Body of pancreas (tissue), 4 donors: ENCODE data around the gene ATP6V1F. TPM values are rescaled to one million over a fixed set of nuclear protein-coding genes. Genes with fewer than 3 reads are reported as not detected.
A peak's percentile ranks its signal among the peaks of the same experiment; 100 is the strongest.

ENCODE experiments used
- ATAC-seq: fragments of 150-250 bp; one replicate; pipeline ENCODE4 v1.9.1; 2016
- DNase-seq, 4 donors: peaks; one replicate each; pipeline ENCODE4 v3.0.0-alpha.2; 2019
- H3K27ac ChIP-seq, 4 donors: fragments of 200-600 bp; sonication (generic); 1 replicate in 3 of 4; 2 replicates in 1 of 4; pipeline versions ENCODE4 v1.5.1 to v1.6.1; 2016 to 2019; ENCODE audit warnings: mild to moderate bottlenecking in 1 of 4, mixed read lengths in 1 of 4, moderate library complexity in 1 of 4
- H3K27me3 ChIP-seq, 2 donors: fragments of 200-600 bp; sonication (generic); one replicate each; pipeline ENCODE4 v1.6.0; 2016; ENCODE audit warnings: mild to moderate bottlenecking in 1 of 2
- H3K36me3 ChIP-seq, 2 donors: fragments of 200-600 bp; sonication (generic); replicated peaks in 1 of 2; 2 replicates each; pipeline ENCODE4 v1.5.1; 2016; ENCODE audit warnings: low read depth in 2 of 2; ENCODE audit not compliant: insufficient read depth in 1 of 2
- H3K4me1 ChIP-seq: fragments of 200-600 bp; sonication (generic); one replicate; pipeline ENCODE4 v1.6.0; 2016
- H3K4me3 ChIP-seq, 2 donors: fragments of 200-600 bp; sonication (generic); 1 replicate in 1 of 2; 2 replicates in 1 of 2; pipeline ENCODE4 v1.5.1; 2016 to 2019
- H3K9me3 ChIP-seq, 3 donors: fragments of 200-600 bp; sonication (generic); 1 replicate in 2 of 3; 2 replicates in 1 of 3; pipeline ENCODE4 v1.5.1; 2016
- CTCF ChIP-seq, 7 experiments: fragments of 450-650 bp in 4 of 7; fragments of 200-600 bp in 3 of 7; sonication (generic) in 3 of 7; IDR thresholded peaks; one replicate each; pipeline ENCODE4 v1.5.1; 2016 to 2019; ENCODE audit warnings: antibody characterized with exemption in 7 of 7
- POLR2A ChIP-seq, 3 donors: fragments of 450-650 bp; IDR thresholded peaks; one replicate each; pipeline ENCODE4 v1.6.1; 2016; ENCODE audit warnings: antibody characterized with exemption in 3 of 3, mild to moderate bottlenecking in 2 of 3
- WGBS, 2 donors: methylation state at CpG; one replicate each; pipeline ENCODE4 v1.1.5; 2017; 5-methylcytosine and 5-hydroxymethylcytosine counted together
- intact Hi-C: fragments of 100-400 bp; cut with DNase I; formaldehyde crosslinking; loops from one replicate; pipeline ENCODE4 v1.15.1; 2023
- total RNA-seq, 2 donors: library from RNA; depleted of rRNA; stranded (reverse); fragments of >200 nt; gene quantifications; one replicate each; pipeline ENCODE4 v1.1.0, GENCODE V29; 2016

Gene ATP6V1F
- total RNA-seq, 2 donors from 2014 or later: 36.3 to 45.8 TPM

GRCh38 chr7:128863433-128863989 lies 855 bp downstream of the ATP6V1F start:
- peaks cover 19% of the 10 kb centered on the region for H3K4me1 ChIP-seq
- intact Hi-C loops: no loop called here

GRCh38 chr7:128865303-128865702 lies 2.6 kb downstream of the ATP6V1F start:
- Histone ChIP-seq H3K4me1 (peaks cover 36% of the 10 kb centered on the region), H3K27me3 (no peaks in the 10 kb centered on the region), H3K27ac (no peak overlapping the region), H3K4me3 (no peak overlapping the region), H3K9me3 (no peaks in the 10 kb centered on the region), H3K36me3 (no peaks in the 10 kb centered on the region)
- 90 to 95% methylated on average over 12 of the region's 12 CpGs for WGBS, 2 donors
- ATAC-seq (no peak), DNase-seq (no peak)
- intact Hi-C loops: no loop called here
- TF ChIP-seq CTCF (IDR thresholded peaks at IDR 0.05) (no peak), POLR2A (IDR thresholded peaks at IDR 0.05) (no peak)

More at GRCh38 chr7:128863433-128863989, 855 bp downstream of the ATP6V1F start:
- peak overlapping the region in 2 of 4 donors; percentile 33 to 67 for H3K27ac ChIP-seq
- no peaks in the 10 kb centered on the region for H3K36me3 ChIP-seq
- TF ChIP-seq POLR2A (IDR thresholded peaks at IDR 0.05): no peak
- TF ChIP-seq CTCF (IDR thresholded peaks at IDR 0.05): peak in 6 of 7 experiments; percentile 18 to 45 (median 32)
- DNase-seq (peak; percentile 40 to 55 (median 43)), ATAC-seq (peak; percentile 15)
- H3K27me3 ChIP-seq: no peaks in the 10 kb centered on the region
- WGBS, 2 donors: 0% methylated on average over 6 of the region's 6 CpGs
- H3K9me3 ChIP-seq: no peaks in the 10 kb centered on the region
- peak overlapping the region; percentile 78 to 86 for H3K4me3 ChIP-seq

- 88 to 89% methylated on average over 24 to 27 of the region's 27 CpGs for WGBS, 2 donors
- Histone ChIP-seq H3K4me3 (no peak overlapping the region), H3K4me1 (peaks cover 36% of the 10 kb centered on the region), H3K27me3 (no peaks in the 10 kb centered on the region), H3K27ac (no peak overlapping the region), H3K9me3 (no peaks in the 10 kb centered on the region), H3K36me3 (no peaks in the 10 kb centered on the region)
- intact Hi-C loops: no loop called here
- ATAC-seq: no peak
- no peak for DNase-seq
- TF ChIP-seq POLR2A (IDR thresholded peaks at IDR 0.05) (no peak), CTCF (IDR thresholded peaks at IDR 0.05) (no peak)
Measured at GRCh38 chr7:128865996-128866877, 3.6 kb downstream of the ATP6V1F start.

- no peak for DNase-seq
- H3K4me1 ChIP-seq: peaks cover 33% of the 10 kb centered on the region
- 88 to 90% methylated on average over 4 of the region's 4 CpGs for WGBS, 2 donors
- H3K36me3 ChIP-seq: no peaks in the 10 kb centered on the region
- no peak overlapping the region for H3K27ac ChIP-seq
- no peaks in the 10 kb centered on the region for H3K9me3 ChIP-seq
- no peak for TF ChIP-seq POLR2A (IDR thresholded peaks at IDR 0.05)
- TF ChIP-seq CTCF (IDR thresholded peaks at IDR 0.05): no peak
- H3K27me3 ChIP-seq: no peaks in the 10 kb centered on the region
- intact Hi-C loops: no loop called here
- H3K4me3 ChIP-seq: no peak overlapping the region
- no peak for ATAC-seq
Measured at GRCh38 chr7:128867241-128867640, 4.6 kb downstream of the ATP6V1F start.
